ENCODE measurements around the gene SLC30A1.

- TF ChIP-seq POLR2A (IDR thresholded peaks at IDR 0.05) = no peak
- no peak for TF ChIP-seq EP300 (IDR thresholded peaks at IDR 0.05)
- no peak for TF ChIP-seq CTCF (IDR thresholded peaks at IDR 0.05)
- no peak for TF ChIP-seq POLR2AphosphoS5 (IDR thresholded peaks at IDR 0.05)
These were observed 42.7 kb upstream of the SLC30A1 start for GRCh38 chr1:211621447-211622198.

Data from sigmoid colon (tissue), 4 donors.